ENCODE measurements around the gene UHRF1.
"Not testable (repeated sequence)": the region's sequence is repeated elsewhere in the genome, so short reads cannot be mapped to it uniquely, and the experiment has no call there.

DNA sequence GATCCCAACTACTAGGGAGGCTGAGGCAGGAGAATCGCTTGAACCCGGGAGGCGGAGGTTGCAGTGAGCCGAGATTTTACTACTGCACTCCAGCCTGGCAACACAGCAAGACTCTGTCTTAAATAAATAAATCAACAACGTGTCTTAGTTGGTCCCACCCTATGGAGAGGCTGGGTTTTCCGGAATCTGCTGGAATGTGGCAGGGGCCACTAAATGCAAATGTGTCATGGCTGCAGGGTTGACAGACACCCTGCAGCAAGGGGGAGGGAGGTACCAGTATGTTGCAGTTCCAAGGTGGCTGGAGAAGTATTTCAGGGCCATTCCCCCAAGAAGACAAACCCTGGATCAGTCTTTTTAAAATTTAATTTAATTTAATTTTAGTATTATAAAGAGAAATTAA is 21.5 kb upstream of the UHRF1 start:
- TF ChIP-seq RAD21 (IDR thresholded peaks at IDR 0.05; ENCODE audit: low read length); POLR2AphosphoS5 (IDR thresholded peaks at IDR 0.05; ENCODE audit: low read depth, low read length); JUND (IDR thresholded peaks at IDR 0.05); SIN3A (IDR thresholded peaks at IDR 0.05; ENCODE audit: borderline replicate concordance, low read depth, low read length): not testable (repeated sequence)
- TF ChIP-seq, protein P1, sequence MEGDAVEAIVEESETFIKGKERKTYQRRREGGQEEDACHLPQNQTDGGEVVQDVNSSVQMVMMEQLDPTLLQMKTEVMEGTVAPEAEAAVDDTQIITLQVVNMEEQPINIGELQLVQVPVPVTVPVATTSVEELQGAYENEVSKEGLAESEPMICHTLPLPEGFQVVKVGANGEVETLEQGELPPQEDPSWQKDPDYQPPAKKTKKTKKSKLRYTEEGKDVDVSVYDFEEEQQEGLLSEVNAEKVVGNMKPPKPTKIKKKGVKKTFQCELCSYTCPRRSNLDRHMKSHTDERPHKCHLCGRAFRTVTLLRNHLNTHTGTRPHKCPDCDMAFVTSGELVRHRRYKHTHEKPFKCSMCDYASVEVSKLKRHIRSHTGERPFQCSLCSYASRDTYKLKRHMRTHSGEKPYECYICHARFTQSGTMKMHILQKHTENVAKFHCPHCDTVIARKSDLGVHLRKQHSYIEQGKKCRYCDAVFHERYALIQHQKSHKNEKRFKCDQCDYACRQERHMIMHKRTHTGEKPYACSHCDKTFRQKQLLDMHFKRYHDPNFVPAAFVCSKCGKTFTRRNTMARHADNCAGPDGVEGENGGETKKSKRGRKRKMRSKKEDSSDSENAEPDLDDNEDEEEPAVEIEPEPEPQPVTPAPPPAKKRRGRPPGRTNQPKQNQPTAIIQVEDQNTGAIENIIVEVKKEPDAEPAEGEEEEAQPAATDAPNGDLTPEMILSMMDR (IDR thresholded peaks at IDR 0.05), result not testable (repeated sequence)
- TF ChIP-seq, protein P2, sequence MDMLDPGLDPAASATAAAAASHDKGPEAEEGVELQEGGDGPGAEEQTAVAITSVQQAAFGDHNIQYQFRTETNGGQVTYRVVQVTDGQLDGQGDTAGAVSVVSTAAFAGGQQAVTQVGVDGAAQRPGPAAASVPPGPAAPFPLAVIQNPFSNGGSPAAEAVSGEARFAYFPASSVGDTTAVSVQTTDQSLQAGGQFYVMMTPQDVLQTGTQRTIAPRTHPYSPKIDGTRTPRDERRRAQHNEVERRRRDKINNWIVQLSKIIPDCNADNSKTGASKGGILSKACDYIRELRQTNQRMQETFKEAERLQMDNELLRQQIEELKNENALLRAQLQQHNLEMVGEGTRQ (IDR thresholded peaks at IDR 0.05; ENCODE audit: borderline replicate concordance, low read depth, low read length), result not testable (repeated sequence)

Measured in SK-N-SH (cell line).